ENCODE data around the gene TLR5. TPM values are rescaled to one million over a fixed set of nuclear protein-coding genes. Genes with fewer than 3 reads are reported as not detected.

Gene TLR5
- total RNA-seq, 2 donors from 2014 or later: 1.0 to 3.6 TPM

DNA sequence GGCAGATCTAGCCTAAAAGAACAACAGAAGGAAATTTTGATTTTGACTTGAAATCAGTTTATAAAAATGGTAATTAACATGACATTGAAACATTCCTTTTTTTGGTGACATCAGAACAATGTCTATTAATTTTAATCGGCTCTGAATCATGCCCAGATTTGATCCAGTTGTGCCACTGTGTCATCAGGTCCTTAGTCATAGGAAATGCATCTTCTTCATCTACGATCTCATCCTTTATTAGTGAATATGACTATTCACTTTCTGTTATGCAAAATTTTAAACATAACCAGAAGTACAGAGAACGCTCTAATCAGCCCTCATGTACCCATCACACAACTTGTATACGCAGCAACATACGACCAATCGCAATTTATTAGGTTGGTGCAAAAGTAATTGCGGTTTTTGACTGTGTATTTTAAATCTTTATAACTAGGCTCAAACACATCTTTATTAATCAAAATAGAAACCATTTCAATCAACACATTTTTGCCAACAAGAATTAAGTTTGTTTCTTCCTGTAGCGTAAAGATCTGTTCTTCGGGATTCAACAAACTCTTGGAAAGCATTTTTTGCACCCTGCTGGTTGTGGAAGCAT lies 40.3 kb upstream of the TLR5 start:
- TF ChIP-seq, protein P1, sequence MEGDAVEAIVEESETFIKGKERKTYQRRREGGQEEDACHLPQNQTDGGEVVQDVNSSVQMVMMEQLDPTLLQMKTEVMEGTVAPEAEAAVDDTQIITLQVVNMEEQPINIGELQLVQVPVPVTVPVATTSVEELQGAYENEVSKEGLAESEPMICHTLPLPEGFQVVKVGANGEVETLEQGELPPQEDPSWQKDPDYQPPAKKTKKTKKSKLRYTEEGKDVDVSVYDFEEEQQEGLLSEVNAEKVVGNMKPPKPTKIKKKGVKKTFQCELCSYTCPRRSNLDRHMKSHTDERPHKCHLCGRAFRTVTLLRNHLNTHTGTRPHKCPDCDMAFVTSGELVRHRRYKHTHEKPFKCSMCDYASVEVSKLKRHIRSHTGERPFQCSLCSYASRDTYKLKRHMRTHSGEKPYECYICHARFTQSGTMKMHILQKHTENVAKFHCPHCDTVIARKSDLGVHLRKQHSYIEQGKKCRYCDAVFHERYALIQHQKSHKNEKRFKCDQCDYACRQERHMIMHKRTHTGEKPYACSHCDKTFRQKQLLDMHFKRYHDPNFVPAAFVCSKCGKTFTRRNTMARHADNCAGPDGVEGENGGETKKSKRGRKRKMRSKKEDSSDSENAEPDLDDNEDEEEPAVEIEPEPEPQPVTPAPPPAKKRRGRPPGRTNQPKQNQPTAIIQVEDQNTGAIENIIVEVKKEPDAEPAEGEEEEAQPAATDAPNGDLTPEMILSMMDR (IDR thresholded peaks at IDR 0.05): no peak
- no peaks in the 10 kb centered on the region for H3K27me3 ChIP-seq
- no peaks in the 10 kb centered on the region for H3K9me3 ChIP-seq
- no peaks in the 10 kb centered on the region for H3K36me3 ChIP-seq
- no peak overlapping the region for H3K4me3 ChIP-seq
- no peak overlapping the region for H3K27ac ChIP-seq
- DNase-seq (ENCODE audit: low spot score): no peak
- peaks cover 0 to 3% of the 10 kb centered on the region in 2 donors for H3K4me1 ChIP-seq

DNA sequence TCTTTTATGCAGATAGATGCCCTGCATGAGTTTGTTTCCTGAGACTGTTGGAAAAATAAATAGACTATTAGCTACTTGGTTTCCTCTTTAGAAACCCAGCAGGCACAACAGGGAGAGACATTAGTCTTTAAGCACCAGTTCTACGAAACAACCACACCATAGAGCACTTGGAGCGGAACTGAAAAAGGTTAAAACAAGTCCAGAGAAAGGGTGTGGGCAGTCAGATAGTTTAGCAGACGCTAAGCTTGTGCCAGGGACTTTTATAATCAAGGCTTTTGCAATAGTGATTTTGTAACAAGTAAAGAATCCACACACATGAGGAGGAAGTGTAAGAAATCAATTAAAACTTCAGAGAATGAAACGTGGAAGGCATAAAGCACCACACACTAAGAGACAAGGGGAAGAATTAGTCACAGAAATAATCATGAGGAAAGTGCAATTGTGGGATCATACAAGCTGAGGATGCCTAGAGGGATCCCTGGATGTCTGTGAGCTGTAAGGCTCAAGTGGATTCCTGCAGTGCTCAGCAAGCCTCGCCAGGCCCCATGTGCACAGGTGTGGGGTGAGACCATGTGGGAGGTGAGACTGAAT lies 37.8 kb upstream of the TLR5 start:
- peak overlapping the region; percentile 13 to 14 for H3K27ac ChIP-seq
- H3K4me3 ChIP-seq: no peak overlapping the region
- H3K36me3 ChIP-seq: no peaks in the 10 kb centered on the region
- H3K9me3 ChIP-seq: no peaks in the 10 kb centered on the region
- H3K4me1 ChIP-seq: peaks cover 0 to 3% of the 10 kb centered on the region in 2 donors
- DNase-seq (ENCODE audit: low spot score): no peak
- TF ChIP-seq, protein P1 (IDR thresholded peaks at IDR 0.05): no peak
- no peaks in the 10 kb centered on the region for H3K27me3 ChIP-seq

DNA sequence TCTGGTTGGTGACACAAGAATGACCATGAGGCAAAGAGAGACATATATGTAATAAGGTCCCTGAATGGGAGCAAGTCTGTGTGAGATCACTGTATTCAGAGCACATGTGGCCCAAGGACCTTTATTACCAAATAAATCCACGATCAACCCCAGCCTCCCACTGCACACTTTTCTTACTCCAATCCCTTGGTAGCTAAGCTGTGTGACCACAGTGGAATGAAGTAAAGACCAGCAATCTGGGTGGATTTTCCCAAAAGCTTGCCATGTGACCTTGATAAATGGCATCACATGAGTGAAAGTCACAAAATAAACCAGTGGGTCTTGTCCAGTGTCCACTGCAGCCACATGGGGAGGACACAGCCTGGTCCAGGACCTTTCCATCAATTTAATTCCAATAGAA lies 36.7 kb upstream of the TLR5 start:
- DNase-seq (ENCODE audit: low spot score): no peak
- Histone ChIP-seq H3K27ac (no peak overlapping the region), H3K36me3 (no peaks in the 10 kb centered on the region), H3K4me3 (no peak overlapping the region), H3K27me3 (no peaks in the 10 kb centered on the region), H3K4me1 (peaks cover 0 to 3% of the 10 kb centered on the region in 2 donors), H3K9me3 (no peaks in the 10 kb centered on the region)
- TF ChIP-seq, protein P1 (IDR thresholded peaks at IDR 0.05): no peak

DNA sequence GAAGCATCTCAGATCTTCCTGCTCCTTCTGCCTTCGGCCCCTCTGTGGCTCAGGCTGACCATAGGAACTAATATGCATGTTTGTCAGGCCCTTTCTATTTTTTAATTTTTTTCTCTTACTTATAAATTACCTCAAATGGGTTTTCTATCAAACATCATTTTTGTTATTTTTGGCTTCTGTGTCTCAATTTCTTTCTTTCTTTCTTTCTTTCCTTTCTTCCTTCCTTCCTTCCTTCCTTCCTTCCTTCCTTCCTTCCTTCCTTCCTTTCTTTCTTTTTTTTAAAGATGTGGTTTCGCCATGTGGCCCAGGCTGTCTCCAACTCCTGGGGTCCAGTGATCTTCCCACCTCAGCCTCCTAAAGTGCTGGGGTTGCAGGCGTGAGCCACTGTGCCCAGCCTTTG lies 36.2 kb upstream of the TLR5 start:
- Histone ChIP-seq H3K36me3 (no peaks in the 10 kb centered on the region), H3K27me3 (no peaks in the 10 kb centered on the region), H3K9me3 (no peaks in the 10 kb centered on the region), H3K4me3 (no peak overlapping the region), H3K27ac (no peak overlapping the region), H3K4me1 (peaks cover 0 to 3% of the 10 kb centered on the region in 2 donors)
- TF ChIP-seq, protein P1 (IDR thresholded peaks at IDR 0.05): no peak
- no peak for DNase-seq (ENCODE audit: low spot score)

DNA sequence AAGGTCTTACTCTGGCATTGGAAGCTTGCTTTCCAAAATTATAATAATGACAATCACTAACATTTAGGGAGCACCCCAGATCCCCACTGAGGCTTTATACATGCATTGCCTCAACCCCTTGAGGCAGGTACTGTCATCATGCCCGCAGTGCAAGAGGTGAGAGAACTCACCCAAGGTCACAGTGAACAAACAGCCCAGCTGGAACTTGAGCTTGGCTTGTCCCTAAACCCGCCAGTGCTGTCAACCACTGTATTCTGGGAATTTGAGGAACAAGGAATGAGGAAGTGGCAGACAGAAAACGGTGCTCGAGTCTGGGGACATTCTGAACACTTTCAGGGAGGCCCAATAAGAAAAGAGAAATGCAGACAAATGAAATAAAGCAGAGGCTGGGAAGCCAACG lies 34.6 kb upstream of the TLR5 start:
- Histone ChIP-seq H3K9me3 (no peaks in the 10 kb centered on the region), H3K36me3 (no peaks in the 10 kb centered on the region), H3K4me3 (no peak overlapping the region), H3K4me1 (peaks cover 0 to 3% of the 10 kb centered on the region in 2 donors), H3K27me3 (no peaks in the 10 kb centered on the region), H3K27ac (no peak overlapping the region)
- TF ChIP-seq, protein P1 (IDR thresholded peaks at IDR 0.05): no peak
- peak; percentile 68 for DNase-seq (ENCODE audit: low spot score)

DNA sequence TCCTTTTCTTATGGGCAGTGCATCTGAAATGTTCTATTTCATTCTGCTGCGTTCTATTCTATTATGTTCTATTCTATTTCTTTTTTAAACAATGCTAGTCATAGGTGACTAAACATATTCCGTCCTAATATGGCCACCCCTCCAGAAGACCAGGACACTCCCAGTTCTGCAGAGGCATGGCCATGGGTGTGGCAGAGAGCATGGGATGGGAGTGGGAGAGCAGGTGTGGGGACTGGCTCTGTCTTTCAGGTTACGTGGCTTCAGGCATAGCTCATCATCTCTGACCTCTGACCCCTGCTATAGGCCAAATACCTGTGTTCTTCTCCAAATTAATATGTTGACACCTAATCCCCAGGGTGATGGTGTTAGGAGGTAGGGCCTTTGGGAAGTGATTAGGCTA lies 33.4 kb upstream of the TLR5 start:
- TF ChIP-seq, protein P1 (IDR thresholded peaks at IDR 0.05): no peak

More for the DNA sequence above, 33.4 kb upstream of the TLR5 start:
- no peak overlapping the region for H3K4me3 ChIP-seq
- no peak for DNase-seq (ENCODE audit: low spot score)
- H3K4me1 ChIP-seq: peaks cover 0 to 3% of the 10 kb centered on the region in 2 donors
- no peak overlapping the region for H3K27ac ChIP-seq
- no peaks in the 10 kb centered on the region for H3K9me3 ChIP-seq
- no peaks in the 10 kb centered on the region for H3K27me3 ChIP-seq
- H3K36me3 ChIP-seq: no peaks in the 10 kb centered on the region

Measured in right atrium auricular region (tissue), 2 donors.